Naive thymus-derived CD4-positive, alpha-beta T cell (primary cell): ENCODE data around the gene PLA2G4A. TPM values are rescaled to one million over a fixed set of nuclear protein-coding genes. Genes with fewer than 3 reads are reported as not detected.

ENCODE experiments used
- ATAC-seq: fragments of 150-1000 bp; cut with Tn5 transposase; 2 replicates; pipeline ENCODE4 v1.10.0; 2021; ENCODE audit warnings: mild to moderate bottlenecking, moderate library complexity
- CTCF ChIA-PET: fragments of 350-600 bp; sonication (Branson Sonifier 250); formaldehyde crosslinking; loops from one replicate; lab custom pipeline; 2021; ENCODE audit warnings: antibody characterized with exemption; lab: Charles Lee
- POLR2A ChIA-PET: fragments of 350-600 bp; sonication (Branson Sonifier 250); formaldehyde crosslinking; loops from one replicate; lab custom pipeline; 2021; ENCODE audit warnings: antibody characterized with exemption, inconsistent platforms; lab: Charles Lee
- DNase-seq, 9 donors: peaks; one replicate each; pipeline versions ENCODE4 v3.0.0 to v3.0.0-alpha.2; 2020 to 2022; ENCODE audit warnings: mixed read lengths in 1 of 9
- H3K27ac ChIP-seq: one replicate; pipeline ENCODE4 v1.7.0; 2013; ENCODE audit warnings: mild to moderate bottlenecking, low read depth, low read length, moderate library complexity
- H3K27me3 ChIP-seq, 2 donors: one replicate each; pipeline ENCODE4 v1.7.0; 2013; ENCODE audit warnings: low read length in 2 of 2, mild to moderate bottlenecking in 2 of 2, moderate library complexity in 2 of 2; ENCODE audit not compliant: control insufficient read depth in 2 of 2, insufficient read depth in 2 of 2
- H3K36me3 ChIP-seq, 3 experiments: 1 replicate in 2 of 3; 2 replicates in 1 of 3; pipeline ENCODE4 v1.7.0; 2013; ENCODE audit warnings: low read length in 3 of 3, mild to moderate bottlenecking in 3 of 3, moderate library complexity in 1 of 3; ENCODE audit not compliant: insufficient read depth in 3 of 3, control insufficient read depth in 2 of 3
- H3K4me1 ChIP-seq, 2 donors: one replicate each; pipeline ENCODE4 v1.7.0; 2013; ENCODE audit warnings: low read length in 2 of 2, mild to moderate bottlenecking in 2 of 2, moderate library complexity in 1 of 2; ENCODE audit not compliant: control insufficient read depth in 2 of 2, insufficient read depth in 2 of 2
- H3K4me3 ChIP-seq: 2 replicates; pipeline ENCODE4 v1.7.0; 2013; ENCODE audit warnings: mild to moderate bottlenecking, low read length
- H3K9me3 ChIP-seq, 3 experiments: 1 replicate in 2 of 3; 2 replicates in 1 of 3; pipeline ENCODE4 v1.7.0; 2013; ENCODE audit warnings: low read length in 3 of 3; ENCODE audit not compliant: control insufficient read depth in 2 of 3
- H3K27ac Mint-ChIP-seq, 9 donors: one replicate each; pipeline ENCODE4 v1.8.0; 2020 to 2022; ENCODE audit warnings: mixed read lengths in 9 of 9, mild to moderate bottlenecking in 8 of 9, moderate library complexity in 5 of 9, inconsistent platforms in 2 of 9
- H3K27me3 Mint-ChIP-seq, 5 donors: one replicate each; pipeline ENCODE4 v1.8.0; 2021 to 2022; ENCODE audit warnings: mixed read lengths in 5 of 5, mild to moderate bottlenecking in 1 of 5
- H3K36me3 Mint-ChIP-seq, 5 donors: one replicate each; pipeline ENCODE4 v1.8.0; 2020 to 2022; ENCODE audit warnings: mixed read lengths in 5 of 5, mild to moderate bottlenecking in 3 of 5, inconsistent platforms in 1 of 5
- H3K4me1 Mint-ChIP-seq, 7 donors: one replicate each; pipeline ENCODE4 v1.8.0; 2020 to 2022; ENCODE audit warnings: mixed read lengths in 7 of 7, mild to moderate bottlenecking in 3 of 7, inconsistent platforms in 1 of 7
- H3K4me3 Mint-ChIP-seq, 10 donors: one replicate each; pipeline ENCODE4 v1.8.0; 2020 to 2022; ENCODE audit warnings: mild to moderate bottlenecking in 10 of 10, mixed read lengths in 10 of 10, moderate library complexity in 6 of 10, inconsistent platforms in 2 of 10
- H3K9me3 Mint-ChIP-seq, 11 donors: one replicate each; pipeline ENCODE4 v1.8.0; 2020 to 2022; ENCODE audit warnings: mixed read lengths in 11 of 11, mild to moderate bottlenecking in 4 of 11, inconsistent platforms in 1 of 11, moderate library complexity in 1 of 11
- intact Hi-C, 2 donors: fragments of 100-400 bp; cut with micrococcal nuclease; formaldehyde crosslinking; loops; one replicate each; pipeline ENCODE4 v1.15.1; 2023
- polyA plus RNA-seq, 2 donors: library from polyadenylated mRNA; unstranded; fragments of 300-500 nt; fragmentation: Illumina TruSeq; gene quantifications; one replicate each; pipeline ENCODE4 v1.2.3, GENCODE V29; 2021
- total RNA-seq, 6 experiments: library from RNA in 5 of 6; stranded (reverse) in 5 of 6; gene quantifications; 1 replicate in 5 of 6; 2 replicates in 1 of 6; pipeline ENCODE4 v1.2.3 and lab custom pipeline; 2021 to 2026

The PLA2G4A gene
- total and polyA plus RNA-seq, 7 experiments from 2014 or later: 0.13 to 2.8 (median 0.24) TPM; not detected in 4

- Histone ChIP-seq H3K4me3 (no peak overlapping the region), H3K4me1 (no peaks in the 10 kb centered on the region), H3K27ac (no peak overlapping the region), H3K36me3 (no peaks in the 10 kb centered on the region), H3K27me3 (no peaks in the 10 kb centered on the region), H3K9me3 (no peaks in the 10 kb centered on the region)
- no peaks in the 10 kb centered on the region for H3K36me3 Mint-ChIP-seq
- ChIA-PET POLR2A (no interaction called here), CTCF (no interaction called here)
- H3K4me3 Mint-ChIP-seq: no peak overlapping the region
- intact Hi-C loops: no loop called here
- ATAC-seq (no peak), DNase-seq (no peak)
- peaks cover 0 to 10% (median 5%) of the 10 kb centered on the region in 5 donors for H3K27me3 Mint-ChIP-seq
- H3K9me3 Mint-ChIP-seq: no peaks in the 10 kb centered on the region
- H3K4me1 Mint-ChIP-seq: peaks cover 0 to 4% (median 0%) of the 10 kb centered on the region in 7 donors
- no peak overlapping the region for H3K27ac Mint-ChIP-seq
Measured at GRCh38 chr1:186819563-186819962, 9.2 kb upstream of the PLA2G4A start.

- H3K4me3 ChIP-seq: no peak overlapping the region
- peak overlapping the region in 8 of 10 donors; percentile 68 to 88 (median 80) for H3K4me3 Mint-ChIP-seq
- H3K27ac Mint-ChIP-seq: no peak overlapping the region
Measured at GRCh38 chr1:186829686-186830587, 1.2 kb downstream of the PLA2G4A start.

GRCh38 chr1:186831168-186831567 lies 2.4 kb downstream of the PLA2G4A start:
- Histone ChIP-seq H3K36me3 (no peaks in the 10 kb centered on the region), H3K4me1 (no peaks in the 10 kb centered on the region), H3K27me3 (peaks cover 0 to 8% of the 10 kb centered on the region in 2 donors), H3K27ac (no peak overlapping the region), H3K4me3 (no peak overlapping the region), H3K9me3 (no peaks in the 10 kb centered on the region)
- H3K9me3 Mint-ChIP-seq: no peaks in the 10 kb centered on the region
- peaks cover 18 to 32% (median 29%) of the 10 kb centered on the region in 5 donors for H3K27me3 Mint-ChIP-seq
- no peak for DNase-seq
- CTCF ChIA-PET: no interaction called here
- H3K27ac Mint-ChIP-seq: no peak overlapping the region
- peaks cover 10 to 18% (median 16%) of the 10 kb centered on the region in 7 donors for H3K4me1 Mint-ChIP-seq
- POLR2A ChIA-PET: no interaction called here
- H3K36me3 Mint-ChIP-seq: no peaks in the 10 kb centered on the region
- intact Hi-C loops: no loop called here
- ATAC-seq: no peak
- no peak overlapping the region for H3K4me3 Mint-ChIP-seq

More at GRCh38 chr1:186829686-186830587, 1.2 kb downstream of the PLA2G4A start:
- ChIA-PET POLR2A (no interaction called here), CTCF (no interaction called here)
- H3K9me3 Mint-ChIP-seq: no peaks in the 10 kb centered on the region
- Histone ChIP-seq H3K27ac (no peak overlapping the region), H3K9me3 (no peaks in the 10 kb centered on the region), H3K27me3 (peaks cover 0 to 8% of the 10 kb centered on the region in 2 donors), H3K4me1 (no peaks in the 10 kb centered on the region), H3K36me3 (no peaks in the 10 kb centered on the region)
- ATAC-seq (no peak), DNase-seq (peak in 1 of 9 donors; percentile 0)
- H3K4me1 Mint-ChIP-seq: peaks cover 10 to 18% (median 16%) of the 10 kb centered on the region in 7 donors
- H3K36me3 Mint-ChIP-seq: no peaks in the 10 kb centered on the region
- intact Hi-C loops: no loop called here
- H3K27me3 Mint-ChIP-seq: peaks cover 21 to 36% (median 30%) of the 10 kb centered on the region in 5 donors

GRCh38 chr1:186834399-186834958 lies 5.7 kb downstream of the PLA2G4A start:
- Mint-ChIP-seq H3K36me3 (no peaks in the 10 kb centered on the region), H3K9me3 (peaks cover 0 to 4% (median 0%) of the 10 kb centered on the region in 11 donors), H3K27me3 (peaks cover 10 to 24% (median 20%) of the 10 kb centered on the region in 5 donors), H3K4me3 (no peak overlapping the region), H3K27ac (no peak overlapping the region), H3K4me1 (peaks cover 3 to 6% (median 4%) of the 10 kb centered on the region in 7 donors)
- no peak for ATAC-seq
- ChIA-PET CTCF (no interaction called here), POLR2A (no interaction called here)
- H3K9me3 ChIP-seq: no peaks in the 10 kb centered on the region
- H3K4me1 ChIP-seq: no peaks in the 10 kb centered on the region
- no peak for DNase-seq
- no peak overlapping the region for H3K27ac ChIP-seq
- H3K4me3 ChIP-seq: no peak overlapping the region
- peaks cover 0 to 5% of the 10 kb centered on the region in 2 donors for H3K27me3 ChIP-seq
- H3K36me3 ChIP-seq: no peaks in the 10 kb centered on the region
- intact Hi-C loops: no loop called here

- H3K4me1 Mint-ChIP-seq: peaks cover 0 to 4% (median 0%) of the 10 kb centered on the region in 7 donors
- DNase-seq: no peak
- peaks cover 0 to 4% (median 0%) of the 10 kb centered on the region in 11 donors for H3K9me3 Mint-ChIP-seq
- peaks cover 5 to 17% (median 12%) of the 10 kb centered on the region in 5 donors for H3K27me3 Mint-ChIP-seq
- no peaks in the 10 kb centered on the region for H3K36me3 ChIP-seq
- ChIA-PET CTCF (no interaction called here), POLR2A (no interaction called here)
- no peak overlapping the region for H3K27ac Mint-ChIP-seq
- no peaks in the 10 kb centered on the region for H3K36me3 Mint-ChIP-seq
- H3K4me1 ChIP-seq: no peaks in the 10 kb centered on the region
- H3K9me3 ChIP-seq: no peaks in the 10 kb centered on the region
- intact Hi-C loops: no loop called here
- no peak overlapping the region for H3K27ac ChIP-seq
- no peaks in the 10 kb centered on the region for H3K27me3 ChIP-seq
- no peak overlapping the region for H3K4me3 ChIP-seq
- ATAC-seq: no peak
- no peak overlapping the region for H3K4me3 Mint-ChIP-seq
Measured at GRCh38 chr1:186835448-186835847, 6.7 kb downstream of the PLA2G4A start.

GRCh38 chr1:186837806-186838205 lies 9.1 kb downstream of the PLA2G4A start:
- intact Hi-C loops: no loop called here
- H3K4me3 ChIP-seq: no peak overlapping the region

More at GRCh38 chr1:186837806-186838205, 9.1 kb downstream of the PLA2G4A start:
- CTCF ChIA-PET: no interaction called here
- Histone ChIP-seq H3K4me1 (no peaks in the 10 kb centered on the region), H3K36me3 (no peaks in the 10 kb centered on the region), H3K9me3 (no peaks in the 10 kb centered on the region), H3K27ac (no peak overlapping the region), H3K27me3 (no peaks in the 10 kb centered on the region)
- H3K36me3 Mint-ChIP-seq: no peaks in the 10 kb centered on the region
- peaks cover 0 to 4% (median 0%) of the 10 kb centered on the region in 11 donors for H3K9me3 Mint-ChIP-seq
- H3K27ac Mint-ChIP-seq: no peak overlapping the region
- ATAC-seq (no peak), DNase-seq (no peak)
- peaks cover 3 to 12% (median 6%) of the 10 kb centered on the region in 5 donors for H3K27me3 Mint-ChIP-seq
- H3K4me1 Mint-ChIP-seq: peaks cover 0 to 4% (median 0%) of the 10 kb centered on the region in 7 donors
- POLR2A ChIA-PET: no interaction called here
- no peak overlapping the region for H3K4me3 Mint-ChIP-seq
